HCT116 (cell line): ENCODE data around the gene SLC25A42. TPM values are rescaled to one million over a fixed set of nuclear protein-coding genes. Genes with fewer than 3 reads are reported as not detected.

Source experiments
- ATAC-seq: fragments of 200-7000 bp; cut with Tn5 transposase; 2 replicates; pipeline ENCODE4 v1.9.1; 2020; ENCODE audit warnings: mild to moderate bottlenecking, moderate library complexity
- BruUV-seq: library from RNA; stranded (reverse); fragments of 400-500 nt; replicated peaks from 2 replicates; lab custom pipeline; 2021; lab: Mats Ljungman, UMichigan
- CTCF ChIA-PET: fragments of 300-600 bp; sonication (Branson Sonifier 250); formaldehyde crosslinking; loops from one replicate; lab custom pipeline; 2021; ENCODE audit warnings: antibody characterized with exemption; lab: Charles Lee
- POLR2A ChIA-PET: fragments of 300-600, 350-600 bp; sonication (Branson Sonifier 250); formaldehyde crosslinking; loops from one replicate; lab custom pipeline; 2021; ENCODE audit warnings: antibody characterized with exemption; lab: Charles Lee
- RAD21 ChIA-PET, 2 experiments: fragments of 300-600 bp; sonication (Branson Sonifier 250); formaldehyde crosslinking; loops; one replicate each; lab custom pipeline; 2023; ENCODE audit warnings: low total read pairs in 2 of 2; ENCODE audit not compliant: uncharacterized antibody in 2 of 2, unreplicated experiment in 2 of 2, low non-redundant PET in 1 of 2; lab: Charles Lee
- DNase-seq: peaks from one replicate; pipeline ENCODE4 v3.0.0-alpha.2; 2010; ENCODE audit warnings: low read depth, low spot score
- H2AFZ ChIP-seq: fragments of 200-600 bp; shearing (Covaris generic), sonication (generic); 2 replicates; pipeline ENCODE4 v1.6.1; 2017; ENCODE audit warnings: low read depth, mixed run types, mixed read lengths, antibody characterized with exemption, low read length; ENCODE audit not compliant: poor library complexity, severe bottlenecking
- H3K27ac ChIP-seq: 2 replicates; pipeline ENCODE4 v1.5.1; 2012; ENCODE audit warnings: low read depth, low read length
- H3K27me3 ChIP-seq: fragments of 200-600 bp; sonication (generic); 2 replicates; pipeline ENCODE4 v1.6.1; 2016; ENCODE audit warnings: mixed run types, low read length, mixed read lengths; ENCODE audit not compliant: insufficient read depth
- H3K36me3 ChIP-seq, 2 experiments: fragments of 200-500 bp in 1 of 2; fragments of 200-600 bp in 1 of 2; sonication (Bioruptor generic) in 1 of 2; sonication (generic) in 1 of 2; 2 replicates each; pipeline versions ENCODE4 v1.5.1 to v1.6.1; 2014 to 2016; ENCODE audit warnings: low read length in 2 of 2, inconsistent platforms in 1 of 2, mixed read lengths in 1 of 2, mixed run types in 1 of 2; ENCODE audit not compliant: insufficient read depth in 2 of 2, control insufficient read depth in 1 of 2
- H3K4me1 ChIP-seq, 2 experiments: fragments of 200-600 bp in 1 of 2; sonication (generic) in 1 of 2; 2 replicates each; pipeline versions ENCODE4 v1.5.1 to v1.6.1; 2012 to 2017; ENCODE audit warnings: low read length in 2 of 2, inconsistent platforms in 1 of 2, mild to moderate bottlenecking in 1 of 2, mixed read lengths in 1 of 2, mixed run types in 1 of 2, moderate library complexity in 1 of 2; ENCODE audit not compliant: insufficient read depth in 2 of 2, control insufficient read depth in 1 of 2
- H3K4me2 ChIP-seq: fragments of 200-600 bp; sonication (generic); 2 replicates; pipeline ENCODE4 v1.6.1; 2017; ENCODE audit warnings: mixed run types, low read length, mixed read lengths
- H3K4me3 ChIP-seq, 2 experiments: fragments of 200-600 bp in 1 of 2; sonication (generic) in 1 of 2; replicated peaks in 1 of 2; 2 replicates each; pipeline ENCODE4 v1.5.1; 2011 to 2016; ENCODE audit warnings: low read length in 2 of 2, control low read depth in 1 of 2, low read depth in 1 of 2, mild to moderate bottlenecking in 1 of 2, mixed read lengths in 1 of 2, mixed run types in 1 of 2
- H3K79me2 ChIP-seq: fragments of 200-600 bp; sonication (generic); 2 replicates; pipeline ENCODE4 v1.6.1; 2017; ENCODE audit warnings: mild to moderate bottlenecking, mixed run types, low read length, moderate library complexity, mixed read lengths; ENCODE audit not compliant: insufficient read depth
- H3K9ac ChIP-seq: fragments of 200-600 bp; sonication (generic); 2 replicates; pipeline ENCODE4 v1.6.1; 2016; ENCODE audit warnings: low read length, mixed read lengths
- H3K9me2 ChIP-seq: fragments of 200-600 bp; sonication (generic), shearing (Covaris generic); 2 replicates; pipeline ENCODE4 v1.6.1; 2017; ENCODE audit warnings: mixed run types, mild to moderate bottlenecking, moderate library complexity; ENCODE audit not compliant: insufficient read depth
- H3K9me3 ChIP-seq, 2 experiments: fragments of 200-500 bp in 1 of 2; fragments of 200-600 bp in 1 of 2; sonication (Bioruptor generic) in 1 of 2; sonication (generic) in 1 of 2; 2 replicates each; pipeline ENCODE4 v1.6.1; 2014 to 2017; ENCODE audit warnings: low read length in 2 of 2, mixed read lengths in 2 of 2, inconsistent platforms in 1 of 2, low read depth in 1 of 2, mild to moderate bottlenecking in 1 of 2, mixed run types in 1 of 2, moderate library complexity in 1 of 2; ENCODE audit not compliant: control insufficient read depth in 1 of 2, insufficient read depth in 1 of 2
- H4K20me1 ChIP-seq: fragments of 200-600 bp; sonication (generic), shearing (Covaris generic); 2 replicates; pipeline ENCODE4 v1.6.1; 2017; ENCODE audit warnings: mixed run types, mild to moderate bottlenecking, moderate library complexity; ENCODE audit not compliant: insufficient read depth
- CTCF ChIP-seq, 3 experiments: fragments of 200-600 bp in 1 of 3; sonication (generic) in 1 of 3; IDR thresholded peaks in 2 of 3; conservative IDR thresholded peaks in 1 of 3; 2 replicates each; pipeline ENCODE4 v1.5.1; 2012 to 2017; ENCODE audit warnings: low read depth in 2 of 3, low read length in 2 of 3, antibody characterized with exemption in 1 of 3, borderline replicate concordance in 1 of 3, control low read depth in 1 of 3, mild to moderate bottlenecking in 1 of 3, mixed read lengths in 1 of 3, mixed run types in 1 of 3, moderate library complexity in 1 of 3; ENCODE audit not compliant: insufficient read depth in 1 of 3
- EZH2phosphoT487 ChIP-seq: fragments of 200-600 bp; IDR thresholded peaks from 2 replicates; pipeline ENCODE4 v1.6.1; 2018; ENCODE audit warnings: antibody characterized with exemption, borderline replicate concordance
- ZBTB33 ChIP-seq: IDR thresholded peaks from 2 replicates; pipeline ENCODE4 v1.6.1; 2011; ENCODE audit warnings: mild to moderate bottlenecking, low read length, moderate library complexity; ENCODE audit not compliant: insufficient replicate concordance; ENCODE audit errors: extremely low read depth
- ZNF274 ChIP-seq: fragments of 200-500 bp; sonication (Bioruptor generic); IDR thresholded peaks from 2 replicates; pipeline ENCODE4 v1.6.1; 2014; ENCODE audit warnings: mild to moderate bottlenecking, low read depth, low read length, inconsistent platforms
- intact Hi-C: fragments of 100-400 bp; cut with micrococcal nuclease; formaldehyde crosslinking; loops from 2 replicates; pipeline ENCODE4 v1.10.0; 2022
- total RNA-seq: library from RNA; stranded (reverse); gene quantifications from one replicate; pipeline ENCODE4 v1.2.1, GENCODE V29; 2021; ENCODE audit not compliant: unreplicated experiment

The SLC25A42 gene
- total RNA-seq, 1 experiment from 2014 or later: 10.2 TPM

- H4K20me1 ChIP-seq: no peaks in the 10 kb centered on the region
- ChIA-PET CTCF (no interaction called here), POLR2A (no interaction called here), RAD21 (no interaction called here)
- H2AFZ ChIP-seq: no peak overlapping the region
- H3K27ac ChIP-seq: no peak overlapping the region
- H3K9me2 ChIP-seq: no peaks in the 10 kb centered on the region
- DNase-seq: no peak
- TF ChIP-seq EZH2phosphoT487 (no peak), ZBTB33 (no peak), ZNF274 (no peak), CTCF (IDR thresholded peaks at IDR 0.05 in 2 of 3, conservative IDR thresholded peaks at IDR 0.05 in 1 of 3; ENCODE audit: borderline replicate concordance in 1 of 3, insufficient read depth in 1 of 3, low read depth in 2 of 3, low read length in 2 of 3) (no peak)
- no peaks in the 10 kb centered on the region for H3K27me3 ChIP-seq
- H3K36me3 ChIP-seq: peaks cover 10 to 39% of the 10 kb centered on the region in 2 experiments; a peak in 3 of 4 replicates
- no peak overlapping the region for H3K9ac ChIP-seq
- H3K79me2 ChIP-seq: peaks cover 70% of the 10 kb centered on the region
- intact Hi-C loops: loop anchor here (10.0 kb wide), 1 partner anchor 304 kb away; no protein-coding TSS in a partner anchor
- H3K9me3 ChIP-seq: peaks cover 0 to 8% of the 10 kb centered on the region in 2 experiments; a peak in 1 of 4 replicates
- ATAC-seq: no peak
- no TSS peak for BruUV-seq
- no peak overlapping the region for H3K4me3 ChIP-seq
- H3K4me1 ChIP-seq: no peaks in the 10 kb centered on the region
- H3K4me2 ChIP-seq: no peak overlapping the region
Measured at GRCh38 chr19:19040417-19040816, 23.4 kb upstream of the SLC25A42 start.
